Bronchial epithelial cell (primary cell): Measurements from ENCODE around the gene DAO. TPM values are rescaled to one million over a fixed set of nuclear protein-coding genes. Genes with fewer than 3 reads are reported as not detected.

Experiments
- DNase-seq: peaks from one replicate; pipeline ENCODE4 v3.0.0-alpha.2; 2010; ENCODE audit warnings: low read depth
- FAIRE-seq: peaks from 2 replicates; lab custom pipeline; 2011; peaks lifted over from hg19 to GRCh38; lab: Jason Lieb, UNC
- H3K27me3 ChIP-seq: 2 replicates; pipeline ENCODE4 v1.5.1; 2011; ENCODE audit warnings: low read length; ENCODE audit not compliant: control insufficient read depth, insufficient read depth
- H3K36me3 ChIP-seq: 2 replicates; pipeline ENCODE4 v1.5.1; 2011; ENCODE audit warnings: low read length; ENCODE audit not compliant: control insufficient read depth, insufficient read depth
- H3K4me3 ChIP-seq: 2 replicates; pipeline ENCODE4 v1.5.1; 2011; ENCODE audit warnings: mild to moderate bottlenecking, low read depth, low read length, control low read depth
- CTCF ChIP-seq: IDR thresholded peaks from 2 replicates; pipeline ENCODE4 v1.5.1; 2011; ENCODE audit warnings: mild to moderate bottlenecking, moderate library complexity, low read length, control low read depth, inconsistent platforms; ENCODE audit not compliant: insufficient read depth, severe bottlenecking
- total RNA-seq: library from RNA; depleted of rRNA; stranded (reverse); fragments of >200 nt; gene quantifications from 2 replicates; pipeline ENCODE4 v1.2.1, GENCODE V29; 2014

Gene DAO
- total RNA-seq, 1 donor from 2014 or later = not detected

- Histone ChIP-seq H3K36me3 (peaks cover 24% of the 10 kb centered on the region), H3K27me3 (no peaks in the 10 kb centered on the region), H3K4me3 (no peak overlapping the region)
- TF ChIP-seq CTCF = no peak
- no peak for FAIRE-seq
- no peak for DNase-seq
Observed at GRCh38 chr12:108833757-108834472, 46.0 kb upstream of the DAO start.

DNA sequence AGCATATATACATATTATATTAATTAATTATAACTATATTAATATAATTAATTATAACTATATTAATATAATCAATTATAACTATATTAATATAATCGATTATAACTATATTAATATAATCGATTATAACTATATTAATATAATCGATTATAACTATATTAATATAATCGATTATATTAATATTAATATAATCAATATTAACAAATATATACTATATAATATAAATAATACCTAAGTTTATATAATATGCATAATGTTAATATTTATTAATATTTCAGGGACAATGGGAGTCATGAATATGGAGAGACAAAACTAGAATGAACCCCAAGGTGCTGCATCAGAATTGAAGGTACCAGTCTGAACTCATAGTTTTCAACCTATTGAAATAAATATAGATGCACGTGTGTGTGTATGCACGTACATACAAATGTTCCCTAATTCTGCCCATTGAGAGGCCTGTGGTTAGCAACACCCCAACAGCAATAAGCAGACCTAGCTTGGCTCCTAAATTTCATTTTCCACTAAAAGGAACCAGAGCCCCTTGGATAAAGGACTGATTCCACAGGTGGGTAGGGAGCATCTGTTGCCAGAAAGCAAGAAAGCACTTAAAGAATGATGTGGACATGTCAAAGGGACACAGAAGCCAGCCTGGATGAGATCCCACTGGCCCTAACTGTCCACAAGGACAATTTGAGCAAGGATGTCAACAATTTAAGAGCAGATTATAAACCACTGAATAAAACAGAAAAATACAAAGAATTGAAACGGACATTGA is 43.8 kb upstream of the DAO start:
- FAIRE-seq = no peak
- no peak for TF ChIP-seq CTCF
- peaks cover 20% of the 10 kb centered on the region for H3K36me3 ChIP-seq

GRCh38 chr12:108837239-108837638 is 42.7 kb upstream of the DAO start:
- FAIRE-seq = no peak

More for the DNA sequence above, 43.8 kb upstream of the DAO start:
- no peak overlapping the region for H3K4me3 ChIP-seq
- no peaks in the 10 kb centered on the region for H3K27me3 ChIP-seq
- DNase-seq = no peak

GRCh38 chr12:108837680-108838079 is 42.2 kb upstream of the DAO start:
- FAIRE-seq (no peak), DNase-seq (no peak)
- no peak overlapping the region for H3K4me3 ChIP-seq
- no peaks in the 10 kb centered on the region for H3K27me3 ChIP-seq
- H3K36me3 ChIP-seq = peaks cover 12% of the 10 kb centered on the region
- TF ChIP-seq CTCF = no peak

More at GRCh38 chr12:108837239-108837638, 42.7 kb upstream of the DAO start:
- no peak for TF ChIP-seq CTCF
- DNase-seq = no peak
- Histone ChIP-seq H3K4me3 (no peak overlapping the region), H3K36me3 (peaks cover 14% of the 10 kb centered on the region), H3K27me3 (no peaks in the 10 kb centered on the region)

- Histone ChIP-seq H3K27me3 (no peaks in the 10 kb centered on the region), H3K4me3 (no peak overlapping the region), H3K36me3 (peaks cover 14% of the 10 kb centered on the region)
- TF ChIP-seq CTCF = no peak
- FAIRE-seq = no peak
- peak; percentile 100 for DNase-seq
Observed at GRCh38 chr12:108838194-108839017, 41.5 kb upstream of the DAO start.
